SK-N-SH (cell line): ENCODE measurements around the gene RAPGEF1. TPM values are rescaled to one million over a fixed set of nuclear protein-coding genes. Genes with fewer than 3 reads are reported as not detected.

Experiments used
- CTCF ChIA-PET: fragments of 300-600, 350-600 bp; formaldehyde crosslinking; extraction: SDS; loops from one replicate; lab custom pipeline; 2021; lab: Yijun Ruan, JAX
- POLR2A ChIA-PET: fragments of 350-600 bp; sonication (Branson Sonifier 250); formaldehyde crosslinking; extraction: SDS; loops from one replicate; lab custom pipeline; 2020; ENCODE audit warnings: antibody characterized with exemption, inconsistent platforms; lab: Yijun Ruan, JAX
- DNase-seq: peaks from one replicate; pipeline ENCODE4 v3.0.0; 2012
- H2AFZ ChIP-seq: fragments of 200-600 bp; sonication (generic); 2 replicates; pipeline ENCODE4 v1.8.1; 2016; ENCODE audit warnings: antibody characterized with exemption, mild to moderate bottlenecking, low read depth
- H3F3A ChIP-seq: fragments of 200-600 bp; sonication (generic); replicated peaks from 2 replicates; pipeline ENCODE3; 2016; ENCODE audit warnings: antibody characterized with exemption, mild to moderate bottlenecking; ENCODE audit not compliant: insufficient read depth
- H3K27ac ChIP-seq, 2 experiments: fragments of 200-500 bp in 1 of 2; fragments of 200-600 bp in 1 of 2; sonication (Bioruptor generic) in 1 of 2; sonication (generic), shearing (Covaris generic) in 1 of 2; 2 replicates each; pipeline versions ENCODE4 v1.5.1 to v1.6.1; 2014 to 2016; ENCODE audit warnings: low read depth in 2 of 2, inconsistent platforms in 1 of 2, low read length in 1 of 2, mild to moderate bottlenecking in 1 of 2, mixed read lengths in 1 of 2
- H3K27me3 ChIP-seq: fragments of 200-600 bp; sonication (generic), shearing (Covaris generic); 2 replicates; pipeline ENCODE4 v1.6.1; 2016; ENCODE audit warnings: mixed run types; ENCODE audit not compliant: insufficient read depth
- H3K36me3 ChIP-seq, 2 experiments: fragments of 200-500 bp in 1 of 2; fragments of 200-600 bp in 1 of 2; sonication (Bioruptor generic) in 1 of 2; sonication (generic) in 1 of 2; replicated peaks in 1 of 2; 2 replicates each; pipeline versions ENCODE3 to v1.5.1; 2014 to 2016; ENCODE audit warnings: low read length in 1 of 2, mild to moderate bottlenecking in 1 of 2; ENCODE audit not compliant: insufficient read depth in 2 of 2, control insufficient read depth in 1 of 2
- H3K4me1 ChIP-seq, 2 experiments: fragments of 200-500 bp in 1 of 2; fragments of 200-600 bp in 1 of 2; sonication (Bioruptor generic) in 1 of 2; sonication (generic), shearing (Covaris generic) in 1 of 2; 2 replicates each; pipeline versions ENCODE4 v1.5.1 to v1.6.1; 2014 to 2016; ENCODE audit warnings: low read depth in 1 of 2, low read length in 1 of 2, mixed run types in 1 of 2; ENCODE audit not compliant: insufficient read depth in 2 of 2, control insufficient read depth in 1 of 2
- H3K4me2 ChIP-seq: fragments of 200-600 bp; sonication (generic), shearing (Covaris generic); 2 replicates; pipeline ENCODE4 v1.6.1; 2017; ENCODE audit warnings: mixed run types
- H3K4me3 ChIP-seq, 2 experiments: fragments of 200-500 bp in 1 of 2; fragments of 200-600 bp in 1 of 2; sonication (Bioruptor generic) in 1 of 2; sonication (generic), shearing (Covaris generic) in 1 of 2; 2 replicates each; pipeline versions ENCODE4 v1.5.1 to v1.8.1; 2014 to 2016; ENCODE audit warnings: low read depth in 2 of 2, inconsistent platforms in 1 of 2, low read length in 1 of 2, mild to moderate bottlenecking in 1 of 2, mixed read lengths in 1 of 2, moderate library complexity in 1 of 2
- H3K79me2 ChIP-seq: fragments of 200-600 bp; sonication (generic); 2 replicates; pipeline ENCODE4 v1.8.1; 2017; ENCODE audit warnings: mild to moderate bottlenecking; ENCODE audit not compliant: insufficient read depth
- H3K9ac ChIP-seq: fragments of 200-600 bp; sonication (generic); 2 replicates; pipeline ENCODE4 v1.6.1; 2017; ENCODE audit warnings: mixed run types
- H3K9me2 ChIP-seq: fragments of 200-600 bp; sonication (generic); 2 replicates; pipeline ENCODE4 v1.6.1; 2017; ENCODE audit warnings: mixed run types
- H3K9me3 ChIP-seq: fragments of 200-600 bp; sonication (generic); 2 replicates; pipeline ENCODE4 v1.6.1; 2017; ENCODE audit warnings: mixed run types, mild to moderate bottlenecking, moderate library complexity
- H4K20me1 ChIP-seq: fragments of 200-600 bp; sonication (generic); 2 replicates; pipeline ENCODE4 v1.6.1; 2017; ENCODE audit warnings: mild to moderate bottlenecking, mixed run types; ENCODE audit not compliant: insufficient read depth
- CHD2 ChIP-seq: fragments of 150-350 bp; IDR thresholded peaks from 2 replicates; pipeline ENCODE4 v1.6.1; 2018; ENCODE audit warnings: low read length; ENCODE audit not compliant: partially characterized antibody
- FOSL2 ChIP-seq: IDR thresholded peaks from 2 replicates; pipeline ENCODE4 v1.4.0; 2012; ENCODE audit warnings: low read depth, mild to moderate bottlenecking, moderate library complexity, borderline replicate concordance
- FOXJ3 ChIP-seq: sonication (generic); formaldehyde crosslinking; IDR thresholded peaks from 2 replicates; pipeline ENCODE4 v1.5.1; 2020; ENCODE audit warnings: mild to moderate bottlenecking, missing genetic modification reagents
- FOXM1 ChIP-seq: IDR thresholded peaks from 2 replicates; pipeline ENCODE4 v1.4.0; 2012; ENCODE audit warnings: low read depth, mild to moderate bottlenecking
- GABPA ChIP-seq: IDR thresholded peaks from 2 replicates; pipeline ENCODE4 v1.4.0; 2012; ENCODE audit warnings: low read depth, mild to moderate bottlenecking
- GATA2 ChIP-seq: sonication (generic); formaldehyde crosslinking; IDR thresholded peaks from 2 replicates; pipeline ENCODE4 v1.5.0; 2020; ENCODE audit warnings: mild to moderate bottlenecking, missing genetic modification reagents
- MXI1 ChIP-seq: IDR thresholded peaks from 2 replicates; pipeline ENCODE4 v1.6.1; 2012; ENCODE audit warnings: mild to moderate bottlenecking, low read depth, low read length, improper control_type of control experiment
- NFIC ChIP-seq: IDR thresholded peaks from 2 replicates; pipeline ENCODE4 v1.4.0; 2012; ENCODE audit warnings: borderline replicate concordance
- NRF1 ChIP-seq: IDR thresholded peaks from 2 replicates; pipeline ENCODE4 v1.6.1; 2012; ENCODE audit warnings: low read depth, mild to moderate bottlenecking, low read length
- POLR2AphosphoS5 ChIP-seq: IDR thresholded peaks from 2 replicates; pipeline ENCODE4 v1.6.1; 2012; ENCODE audit warnings: low read depth, low read length
- RAD21 ChIP-seq: IDR thresholded peaks from 2 replicates; pipeline ENCODE4 v1.6.1; 2012; ENCODE audit warnings: mild to moderate bottlenecking, low read length
- RFX5 ChIP-seq: IDR thresholded peaks from 2 replicates; pipeline ENCODE4 v1.6.1; 2012; ENCODE audit warnings: mild to moderate bottlenecking, improper control_type of control experiment, low read length
- SMC3 ChIP-seq: IDR thresholded peaks from 2 replicates; pipeline ENCODE4 v1.6.1; 2012; ENCODE audit warnings: low read depth, low read length, improper control_type of control experiment
- TAF1 ChIP-seq: IDR thresholded peaks from 2 replicates; pipeline ENCODE4 v1.6.1; 2012; ENCODE audit warnings: low read depth, mild to moderate bottlenecking, low read length, moderate library complexity, borderline replicate concordance
- TCF12 ChIP-seq: IDR thresholded peaks from 2 replicates; pipeline ENCODE4 v1.4.0; 2012
- WGBS: methylation state at CpG from one replicate; pipeline ENCODE4 v1.1.6; 2017; ENCODE audit warnings: low lambda C conversion rate; 5-methylcytosine and 5-hydroxymethylcytosine counted together
- polyA plus RNA-seq, 3 experiments: library from polyadenylated mRNA; depleted of rRNA; stranded (reverse); fragments of >200 nt; gene quantifications; 2 replicates each; pipeline ENCODE4 v1.2.3, GENCODE V29; 2012
- TF ChIP-seq, protein P1 (sequence below): IDR thresholded peaks from 2 replicates; pipeline ENCODE4 v1.4.0; 2012; ENCODE audit warnings: low read depth
- TF ChIP-seq, protein P2 (sequence below): IDR thresholded peaks from 2 replicates; pipeline ENCODE4; 2012
- TF ChIP-seq, protein P3 (sequence below): fragments of 150-350 bp; IDR thresholded peaks from 2 replicates; pipeline ENCODE4 v1.6.1; 2017; ENCODE audit warnings: antibody characterized with exemption, low read length, low read depth, borderline replicate concordance
- TF ChIP-seq, protein P4 (sequence below): fragments of 200-600 bp; sonication (generic); IDR thresholded peaks from 2 replicates; pipeline ENCODE4 v1.6.1; 2017; ENCODE audit warnings: antibody characterized with exemption, mild to moderate bottlenecking, moderate library complexity

Gene RAPGEF1
- polyA plus RNA-seq, 1 of the 3 experiments (the other 2 are of a cell fraction) = 26.2 TPM

DNA sequence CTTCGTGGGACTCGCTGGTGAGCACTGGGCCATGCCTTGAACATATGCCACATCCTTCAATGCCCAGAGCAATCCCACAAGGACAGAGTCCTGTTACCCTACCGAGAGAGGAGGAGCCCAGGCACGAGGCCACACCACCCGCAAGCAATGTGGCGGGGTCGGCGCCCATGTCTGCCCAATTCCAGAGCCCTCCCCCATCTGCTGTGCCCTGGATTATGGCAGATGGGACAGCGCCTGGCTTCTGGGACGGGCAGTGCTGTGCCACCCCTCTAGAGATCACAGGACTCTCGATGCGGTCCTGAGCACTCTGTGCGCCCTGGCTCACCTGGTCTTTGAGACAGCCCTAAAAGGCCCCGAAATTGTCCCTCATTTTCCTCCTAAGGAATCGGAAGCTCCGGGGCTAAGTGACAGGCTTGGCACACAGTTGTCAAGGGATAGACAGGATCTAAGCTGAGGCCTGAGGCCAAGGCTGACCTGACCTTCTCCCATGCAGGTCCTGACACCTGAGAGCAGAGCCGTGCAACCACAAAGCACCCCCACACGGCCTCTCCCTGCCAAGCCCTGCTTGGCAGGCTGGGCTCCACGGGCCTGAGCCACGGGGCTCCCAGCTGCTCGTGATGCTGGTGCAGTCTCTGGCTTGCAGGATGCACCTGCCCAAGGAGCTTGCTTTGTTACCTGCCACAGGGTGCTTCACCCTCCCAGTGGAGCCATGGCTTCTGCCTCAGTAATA lies 145.8 kb downstream of the RAPGEF1 start:
- Histone ChIP-seq H3K27me3 (no peaks in the 10 kb centered on the region), H3K79me2 (no peaks in the 10 kb centered on the region), H3F3A (no peaks in the 10 kb centered on the region), H3K27ac (no peak overlapping the region), H3K9me2 (no peaks in the 10 kb centered on the region), H3K36me3 (peaks cover 0 to 44% of the 10 kb centered on the region in 2 experiments), H3K9me3 (no peaks in the 10 kb centered on the region), H3K4me1 (no peaks in the 10 kb centered on the region), H3K4me3 (no peak overlapping the region), H3K9ac (no peak overlapping the region), H4K20me1 (no peaks in the 10 kb centered on the region), H3K4me2 (no peak overlapping the region), H2AFZ (no peak overlapping the region)
- WGBS = 94% methylated on average over 10 of the region's 21 CpGs
- TF ChIP-seq FOXJ3 (CRISPR knock-in tag) = no peak
- TF ChIP-seq, protein P1, sequence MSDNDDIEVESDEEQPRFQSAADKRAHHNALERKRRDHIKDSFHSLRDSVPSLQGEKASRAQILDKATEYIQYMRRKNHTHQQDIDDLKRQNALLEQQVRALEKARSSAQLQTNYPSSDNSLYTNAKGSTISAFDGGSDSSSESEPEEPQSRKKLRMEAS = no peak
- TF ChIP-seq, protein P2, sequence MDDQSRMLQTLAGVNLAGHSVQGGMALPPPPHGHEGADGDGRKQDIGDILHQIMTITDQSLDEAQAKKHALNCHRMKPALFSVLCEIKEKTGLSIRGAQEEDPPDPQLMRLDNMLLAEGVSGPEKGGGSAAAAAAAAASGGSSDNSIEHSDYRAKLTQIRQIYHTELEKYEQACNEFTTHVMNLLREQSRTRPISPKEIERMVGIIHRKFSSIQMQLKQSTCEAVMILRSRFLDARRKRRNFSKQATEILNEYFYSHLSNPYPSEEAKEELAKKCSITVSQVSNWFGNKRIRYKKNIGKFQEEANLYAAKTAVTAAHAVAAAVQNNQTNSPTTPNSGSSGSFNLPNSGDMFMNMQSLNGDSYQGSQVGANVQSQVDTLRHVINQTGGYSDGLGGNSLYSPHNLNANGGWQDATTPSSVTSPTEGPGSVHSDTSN = no peak
- POLR2A ChIA-PET = no interaction called here
- DNase-seq = no peak
- CTCF ChIA-PET = interaction anchor here (0.9 to 5.8 kb wide), 4 partner anchors 145 to 162 kb away, joined by 3 to 55 read pairs (median 7); no protein-coding TSS in a partner anchor

DNA sequence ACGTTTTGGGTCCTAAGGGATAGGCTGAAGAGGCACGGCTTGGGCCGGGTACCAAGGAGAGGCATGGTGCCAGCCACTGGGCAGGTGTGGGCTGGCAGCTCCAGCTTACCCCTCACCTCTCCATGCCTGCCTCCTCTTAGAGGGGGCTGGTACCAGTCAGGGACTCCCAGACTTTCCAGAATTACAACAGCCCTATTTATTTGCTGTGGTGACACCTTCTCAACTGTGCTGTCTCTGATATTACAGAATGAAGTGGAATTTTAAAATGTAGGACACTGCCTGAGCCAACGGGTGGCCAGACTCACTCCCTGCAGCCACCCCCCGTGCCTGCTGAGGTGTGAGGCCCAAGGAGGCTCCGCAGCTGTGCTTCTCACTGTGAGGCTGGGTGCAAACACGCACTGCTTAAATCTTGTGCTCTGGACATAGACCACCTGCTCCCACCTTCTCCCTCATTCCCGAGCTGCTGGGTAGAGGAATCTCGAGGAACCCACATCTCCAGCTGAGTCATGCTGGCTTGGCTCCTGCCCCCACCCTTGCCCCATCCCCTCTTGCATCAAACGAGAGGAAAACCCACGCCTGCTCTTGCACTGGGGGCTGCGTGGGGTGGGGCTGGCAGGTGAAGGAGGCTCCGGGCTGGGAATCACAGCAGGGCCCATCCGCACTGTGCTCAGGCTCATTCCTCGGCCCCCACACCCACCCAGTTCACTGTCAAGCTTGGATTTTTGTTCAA lies 146.6 kb downstream of the RAPGEF1 start:
- Histone ChIP-seq H3K4me3 (no peak overlapping the region), H3K9me3 (no peaks in the 10 kb centered on the region), H3F3A (no peaks in the 10 kb centered on the region), H2AFZ (no peak overlapping the region), H3K27ac (no peak overlapping the region), H3K9me2 (no peaks in the 10 kb centered on the region), H3K27me3 (no peaks in the 10 kb centered on the region), H3K79me2 (no peaks in the 10 kb centered on the region), H4K20me1 (no peaks in the 10 kb centered on the region), H3K4me1 (no peaks in the 10 kb centered on the region), H3K36me3 (peaks cover 0 to 46% of the 10 kb centered on the region in 2 experiments), H3K4me2 (no peak overlapping the region), H3K9ac (no peak overlapping the region)
- ChIA-PET POLR2A (no interaction called here), CTCF (interaction anchor here (1.1 to 5.8 kb wide), 3 partner anchors 146 to 163 kb away, joined by 3 to 55 read pairs (median 7); no protein-coding TSS in a partner anchor)
- no peak for TF ChIP-seq NRF1
- TF ChIP-seq TCF12 = no peak
- no peak for TF ChIP-seq FOXM1
- TF ChIP-seq GATA2 = no peak
- no peak for TF ChIP-seq CHD2
- no peak for TF ChIP-seq FOSL2
- TF ChIP-seq RFX5 = no peak
- TF ChIP-seq POLR2AphosphoS5 = no peak
- TF ChIP-seq, protein P1 = no peak
- TF ChIP-seq GABPA = no peak
- TF ChIP-seq, protein P3, sequence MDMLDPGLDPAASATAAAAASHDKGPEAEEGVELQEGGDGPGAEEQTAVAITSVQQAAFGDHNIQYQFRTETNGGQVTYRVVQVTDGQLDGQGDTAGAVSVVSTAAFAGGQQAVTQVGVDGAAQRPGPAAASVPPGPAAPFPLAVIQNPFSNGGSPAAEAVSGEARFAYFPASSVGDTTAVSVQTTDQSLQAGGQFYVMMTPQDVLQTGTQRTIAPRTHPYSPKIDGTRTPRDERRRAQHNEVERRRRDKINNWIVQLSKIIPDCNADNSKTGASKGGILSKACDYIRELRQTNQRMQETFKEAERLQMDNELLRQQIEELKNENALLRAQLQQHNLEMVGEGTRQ = no peak
- no peak for TF ChIP-seq NFIC
- no peak for TF ChIP-seq MXI1
- no peak for TF ChIP-seq TAF1
- TF ChIP-seq RAD21 = no peak
- TF ChIP-seq, protein P4, sequence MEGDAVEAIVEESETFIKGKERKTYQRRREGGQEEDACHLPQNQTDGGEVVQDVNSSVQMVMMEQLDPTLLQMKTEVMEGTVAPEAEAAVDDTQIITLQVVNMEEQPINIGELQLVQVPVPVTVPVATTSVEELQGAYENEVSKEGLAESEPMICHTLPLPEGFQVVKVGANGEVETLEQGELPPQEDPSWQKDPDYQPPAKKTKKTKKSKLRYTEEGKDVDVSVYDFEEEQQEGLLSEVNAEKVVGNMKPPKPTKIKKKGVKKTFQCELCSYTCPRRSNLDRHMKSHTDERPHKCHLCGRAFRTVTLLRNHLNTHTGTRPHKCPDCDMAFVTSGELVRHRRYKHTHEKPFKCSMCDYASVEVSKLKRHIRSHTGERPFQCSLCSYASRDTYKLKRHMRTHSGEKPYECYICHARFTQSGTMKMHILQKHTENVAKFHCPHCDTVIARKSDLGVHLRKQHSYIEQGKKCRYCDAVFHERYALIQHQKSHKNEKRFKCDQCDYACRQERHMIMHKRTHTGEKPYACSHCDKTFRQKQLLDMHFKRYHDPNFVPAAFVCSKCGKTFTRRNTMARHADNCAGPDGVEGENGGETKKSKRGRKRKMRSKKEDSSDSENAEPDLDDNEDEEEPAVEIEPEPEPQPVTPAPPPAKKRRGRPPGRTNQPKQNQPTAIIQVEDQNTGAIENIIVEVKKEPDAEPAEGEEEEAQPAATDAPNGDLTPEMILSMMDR = no peak
- no peak for TF ChIP-seq SMC3
- TF ChIP-seq, protein P2 = no peak
- DNase-seq = no peak
- WGBS = 90% methylated on average over 15 of the region's 15 CpGs
